Liver (tissue), 3 donors: ENCODE measurements around the gene IREB2.

ENCODE experiments used
- EGR1 ChIP-seq, 2 donors: IDR thresholded peaks; 2 replicates each; pipeline ENCODE4 v1.6.1; 2016 to 2018; ENCODE audit warnings: antibody characterized with exemption in 2 of 2, low read depth in 2 of 2
- FOXA1 ChIP-seq: IDR thresholded peaks from 2 replicates; pipeline ENCODE4 v1.6.1; 2016; ENCODE audit warnings: antibody characterized with exemption
- GABPA ChIP-seq, 2 donors: IDR thresholded peaks in 1 of 2; conservative IDR thresholded peaks in 1 of 2; 2 replicates each; pipeline ENCODE4 v1.6.1; 2016; ENCODE audit warnings: antibody characterized with exemption in 2 of 2, mild to moderate bottlenecking in 1 of 2, moderate library complexity in 1 of 2
- JUND ChIP-seq, 2 donors: IDR thresholded peaks; 2 replicates each; pipeline ENCODE4 v1.6.1; 2016; ENCODE audit warnings: antibody characterized with exemption in 2 of 2
- RAD21 ChIP-seq, 2 donors: IDR thresholded peaks; 2 replicates each; pipeline ENCODE4 v1.6.1; 2016; ENCODE audit warnings: antibody characterized with exemption in 2 of 2, mild to moderate bottlenecking in 2 of 2
- RXRA ChIP-seq, 2 donors: IDR thresholded peaks; 2 replicates each; pipeline ENCODE4 v1.6.1; 2017 to 2018; ENCODE audit warnings: antibody characterized with exemption in 2 of 2, mild to moderate bottlenecking in 1 of 2
- SP1 ChIP-seq: IDR thresholded peaks from 2 replicates; pipeline ENCODE4 v1.6.1; 2018; ENCODE audit warnings: antibody characterized with exemption, mild to moderate bottlenecking
- TAF1 ChIP-seq: conservative IDR thresholded peaks from 2 replicates; pipeline ENCODE4 v1.6.1; 2016; ENCODE audit warnings: antibody characterized with exemption, mild to moderate bottlenecking
- YY1 ChIP-seq: IDR thresholded peaks from 2 replicates; pipeline ENCODE4 v1.6.1; 2016; ENCODE audit warnings: antibody characterized with exemption, mild to moderate bottlenecking
- ZBTB33 ChIP-seq: IDR thresholded peaks from 2 replicates; pipeline ENCODE4 v1.6.1; 2016; ENCODE audit warnings: antibody characterized with exemption
- TF ChIP-seq, protein P1 (sequence below): fragments of 150-350 bp; IDR thresholded peaks from 2 replicates; pipeline ENCODE4 v1.5.1; 2017; ENCODE audit warnings: improper control_type of control experiment, low read depth, low read length; ENCODE audit not compliant: missing input control
- TF ChIP-seq, protein P2 (sequence below): IDR thresholded peaks from 2 replicates; pipeline ENCODE4 v1.6.1; 2016; ENCODE audit warnings: antibody characterized with exemption, mild to moderate bottlenecking
- donor health status: healthy.
- donor health status: healthy.

GRCh38 chr15:78425643-78426042, 12.4 kb upstream of the IREB2 start:
- TF ChIP-seq, protein P1, sequence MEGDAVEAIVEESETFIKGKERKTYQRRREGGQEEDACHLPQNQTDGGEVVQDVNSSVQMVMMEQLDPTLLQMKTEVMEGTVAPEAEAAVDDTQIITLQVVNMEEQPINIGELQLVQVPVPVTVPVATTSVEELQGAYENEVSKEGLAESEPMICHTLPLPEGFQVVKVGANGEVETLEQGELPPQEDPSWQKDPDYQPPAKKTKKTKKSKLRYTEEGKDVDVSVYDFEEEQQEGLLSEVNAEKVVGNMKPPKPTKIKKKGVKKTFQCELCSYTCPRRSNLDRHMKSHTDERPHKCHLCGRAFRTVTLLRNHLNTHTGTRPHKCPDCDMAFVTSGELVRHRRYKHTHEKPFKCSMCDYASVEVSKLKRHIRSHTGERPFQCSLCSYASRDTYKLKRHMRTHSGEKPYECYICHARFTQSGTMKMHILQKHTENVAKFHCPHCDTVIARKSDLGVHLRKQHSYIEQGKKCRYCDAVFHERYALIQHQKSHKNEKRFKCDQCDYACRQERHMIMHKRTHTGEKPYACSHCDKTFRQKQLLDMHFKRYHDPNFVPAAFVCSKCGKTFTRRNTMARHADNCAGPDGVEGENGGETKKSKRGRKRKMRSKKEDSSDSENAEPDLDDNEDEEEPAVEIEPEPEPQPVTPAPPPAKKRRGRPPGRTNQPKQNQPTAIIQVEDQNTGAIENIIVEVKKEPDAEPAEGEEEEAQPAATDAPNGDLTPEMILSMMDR: no peak
- TF ChIP-seq TAF1 (no peak), GABPA (IDR thresholded peaks at IDR 0.05 in 1 of 2, conservative IDR thresholded peaks at IDR 0.05 in 1 of 2) (no peak), RAD21 (IDR thresholded peaks at IDR 0.05) (no peak), EGR1 (IDR thresholded peaks at IDR 0.05; ENCODE audit: low read depth in 2 of 2) (no peak), RXRA (IDR thresholded peaks at IDR 0.05) (no peak), ZBTB33 (no peak), JUND (IDR thresholded peaks at IDR 0.05) (no peak), SP1 (no peak), YY1 (no peak), FOXA1 (no peak)
- TF ChIP-seq, protein P2, sequence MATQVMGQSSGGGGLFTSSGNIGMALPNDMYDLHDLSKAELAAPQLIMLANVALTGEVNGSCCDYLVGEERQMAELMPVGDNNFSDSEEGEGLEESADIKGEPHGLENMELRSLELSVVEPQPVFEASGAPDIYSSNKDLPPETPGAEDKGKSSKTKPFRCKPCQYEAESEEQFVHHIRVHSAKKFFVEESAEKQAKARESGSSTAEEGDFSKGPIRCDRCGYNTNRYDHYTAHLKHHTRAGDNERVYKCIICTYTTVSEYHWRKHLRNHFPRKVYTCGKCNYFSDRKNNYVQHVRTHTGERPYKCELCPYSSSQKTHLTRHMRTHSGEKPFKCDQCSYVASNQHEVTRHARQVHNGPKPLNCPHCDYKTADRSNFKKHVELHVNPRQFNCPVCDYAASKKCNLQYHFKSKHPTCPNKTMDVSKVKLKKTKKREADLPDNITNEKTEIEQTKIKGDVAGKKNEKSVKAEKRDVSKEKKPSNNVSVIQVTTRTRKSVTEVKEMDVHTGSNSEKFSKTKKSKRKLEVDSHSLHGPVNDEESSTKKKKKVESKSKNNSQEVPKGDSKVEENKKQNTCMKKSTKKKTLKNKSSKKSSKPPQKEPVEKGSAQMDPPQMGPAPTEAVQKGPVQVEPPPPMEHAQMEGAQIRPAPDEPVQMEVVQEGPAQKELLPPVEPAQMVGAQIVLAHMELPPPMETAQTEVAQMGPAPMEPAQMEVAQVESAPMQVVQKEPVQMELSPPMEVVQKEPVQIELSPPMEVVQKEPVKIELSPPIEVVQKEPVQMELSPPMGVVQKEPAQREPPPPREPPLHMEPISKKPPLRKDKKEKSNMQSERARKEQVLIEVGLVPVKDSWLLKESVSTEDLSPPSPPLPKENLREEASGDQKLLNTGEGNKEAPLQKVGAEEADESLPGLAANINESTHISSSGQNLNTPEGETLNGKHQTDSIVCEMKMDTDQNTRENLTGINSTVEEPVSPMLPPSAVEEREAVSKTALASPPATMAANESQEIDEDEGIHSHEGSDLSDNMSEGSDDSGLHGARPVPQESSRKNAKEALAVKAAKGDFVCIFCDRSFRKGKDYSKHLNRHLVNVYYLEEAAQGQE: no peak
